Heart left ventricle (tissue), 13 donors: ENCODE data around the gene TNFAIP3.

ENCODE experiments used
- POLR2A ChIP-seq, 2 donors: fragments of 450-650 bp; IDR thresholded peaks; one replicate each; pipeline ENCODE4 v1.6.1; 2017; ENCODE audit warnings: antibody characterized with exemption in 2 of 2, mild to moderate bottlenecking in 2 of 2, moderate library complexity in 2 of 2
- TF ChIP-seq, protein P1 (sequence below), 12 donors: fragments of 200-600 bp; sonication (generic) in 4 of 12; IDR thresholded peaks; one replicate each; pipeline versions ENCODE4 v1.5.0 to v1.8.0; 2018 to 2022; ENCODE audit warnings: antibody characterized with exemption in 12 of 12, mild to moderate bottlenecking in 5 of 12
- donor health status: ischemic (EF 13 %, LVEDD 7.1; RV severe dilation, severe dysfunction).
- donor health status: DM: no; HTN: yes; CAD: no.
- donor health status: DM: no; HTN: no; CAD: no.
- donor health status: ischemic (EF 25% LVEDD 6.9; RV normal size, moderate dysfunction).
- donor health status: ischemic (EF 25% LVEDD 5.7; RV mildly dilated, moderate dysfunction).
- donor health status: ischemic (EF 35%, LVEDD 5.7; RV mildly dilated, moderate dysfunction).
- donor health status: nonischemic (EF 11% LVEDD 7.7; RV severe dilation, severe dysfunction).
- donor health status: DM: yes; HTN: yes; CAD: no.
- donor health status: PGD.
- donor health status: ischemic (EF 29% LVEDD 5.4; RV normal size, mild dysfunction).
- donor health status: nonischemic (EF 23%, LVEDD 6.1; RV moderate dilation, normal function).

DNA sequence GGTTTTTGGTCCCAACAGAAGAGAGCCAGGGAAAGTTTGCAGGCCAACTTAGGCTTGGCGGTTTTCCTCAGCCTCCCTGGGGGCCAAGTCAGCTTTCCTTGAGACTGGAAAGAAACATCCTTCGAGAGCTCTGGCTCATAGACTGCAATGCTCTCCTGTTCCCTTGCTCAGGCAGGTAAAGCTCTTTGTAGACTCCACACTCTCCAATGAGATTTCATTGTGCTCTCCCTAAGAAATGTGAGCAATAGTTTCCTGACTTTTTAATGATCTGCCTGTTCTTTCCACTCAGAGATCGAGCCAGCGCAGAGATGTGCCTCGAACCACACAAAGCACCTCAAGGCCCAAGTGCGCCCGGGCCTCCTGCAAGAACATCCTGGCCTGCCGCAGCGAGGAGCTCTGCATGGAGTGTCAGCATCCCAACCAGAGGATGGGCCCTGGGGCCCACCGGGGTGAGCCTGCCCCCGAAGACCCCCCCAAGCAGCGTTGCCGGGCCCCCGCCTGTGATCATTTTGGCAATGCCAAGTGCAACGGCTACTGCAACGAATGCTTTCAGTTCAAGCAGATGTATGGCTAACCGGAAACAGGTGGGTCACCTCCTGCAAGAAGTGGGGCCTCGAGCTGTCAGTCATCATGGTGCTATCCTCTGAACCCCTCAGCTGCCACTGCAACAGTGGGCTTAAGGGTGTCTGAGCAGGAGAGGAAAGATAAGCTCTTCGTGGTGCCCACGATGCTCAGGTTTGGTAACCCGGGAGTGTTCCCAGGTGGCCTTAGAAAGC lies 13.9 kb downstream of the TNFAIP3 start:
- TF ChIP-seq, protein P1, sequence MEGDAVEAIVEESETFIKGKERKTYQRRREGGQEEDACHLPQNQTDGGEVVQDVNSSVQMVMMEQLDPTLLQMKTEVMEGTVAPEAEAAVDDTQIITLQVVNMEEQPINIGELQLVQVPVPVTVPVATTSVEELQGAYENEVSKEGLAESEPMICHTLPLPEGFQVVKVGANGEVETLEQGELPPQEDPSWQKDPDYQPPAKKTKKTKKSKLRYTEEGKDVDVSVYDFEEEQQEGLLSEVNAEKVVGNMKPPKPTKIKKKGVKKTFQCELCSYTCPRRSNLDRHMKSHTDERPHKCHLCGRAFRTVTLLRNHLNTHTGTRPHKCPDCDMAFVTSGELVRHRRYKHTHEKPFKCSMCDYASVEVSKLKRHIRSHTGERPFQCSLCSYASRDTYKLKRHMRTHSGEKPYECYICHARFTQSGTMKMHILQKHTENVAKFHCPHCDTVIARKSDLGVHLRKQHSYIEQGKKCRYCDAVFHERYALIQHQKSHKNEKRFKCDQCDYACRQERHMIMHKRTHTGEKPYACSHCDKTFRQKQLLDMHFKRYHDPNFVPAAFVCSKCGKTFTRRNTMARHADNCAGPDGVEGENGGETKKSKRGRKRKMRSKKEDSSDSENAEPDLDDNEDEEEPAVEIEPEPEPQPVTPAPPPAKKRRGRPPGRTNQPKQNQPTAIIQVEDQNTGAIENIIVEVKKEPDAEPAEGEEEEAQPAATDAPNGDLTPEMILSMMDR (IDR thresholded peaks at IDR 0.05): no peak
- no peak for TF ChIP-seq POLR2A (IDR thresholded peaks at IDR 0.05)
